ENCODE data around the gene NINJ2.

GRCh38 chr12:639566-639965 lies 23.7 kb downstream of the NINJ2 start:
- TF ChIP-seq CTCF (IDR thresholded peaks at IDR 0.05; ENCODE audit: poor library complexity, severe bottlenecking) (no peak), RAD21 (conservative IDR thresholded peaks at IDR 0.05) (no peak), EP300 (conservative IDR thresholded peaks at IDR 0.05; ENCODE audit: poor library complexity, severe bottlenecking) (no peak), POLR2AphosphoS5 (IDR thresholded peaks at IDR 0.05) (no peak), EZH2 (IDR thresholded peaks at IDR 0.05; ENCODE audit: borderline replicate concordance, insufficient read depth, low read length, poor library complexity, severe bottlenecking) (no peak)
